Suprapubic skin (tissue), 4 donors: ENCODE results near the gene APLP2.

ENCODE experiments used
- EP300 ChIP-seq: sonication (generic); formaldehyde crosslinking; IDR thresholded peaks from one replicate; pipeline ENCODE4 v1.6.1; 2017; ENCODE audit warnings: antibody characterized with exemption
- POLR2AphosphoS5 ChIP-seq, 3 donors: sonication (generic); formaldehyde crosslinking; IDR thresholded peaks; one replicate each; pipeline ENCODE4 v1.6.1; 2017; ENCODE audit warnings: antibody characterized with exemption in 3 of 3
- TF ChIP-seq, protein P1 (sequence below), 2 donors: fragments of 200-600 bp in 1 of 2; fragments of 450-650 bp in 1 of 2; sonication (generic) in 1 of 2; IDR thresholded peaks; one replicate each; pipeline ENCODE4 v1.5.1; 2016 to 2019; ENCODE audit warnings: antibody characterized with exemption in 2 of 2, mild to moderate bottlenecking in 1 of 2, moderate library complexity in 1 of 2

DNA sequence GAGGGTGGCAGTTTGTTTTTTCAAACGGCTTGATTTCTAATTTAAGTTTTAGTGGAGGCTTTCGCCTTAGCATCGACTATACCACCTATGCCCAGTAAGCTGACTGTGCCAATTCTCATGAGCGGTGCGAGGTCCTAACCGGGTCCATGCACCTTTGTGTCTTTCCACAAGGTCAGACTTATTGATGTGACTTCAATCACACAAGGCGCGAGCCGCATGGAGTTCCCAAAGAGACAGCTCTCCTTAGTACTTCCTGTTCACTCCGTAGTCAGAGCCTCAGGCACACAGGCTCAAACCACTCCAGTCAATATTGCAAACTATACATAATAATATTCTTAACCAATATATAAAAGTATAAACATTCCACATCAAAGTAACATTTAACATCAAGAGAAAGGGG, 108.1 kb downstream of the APLP2 start:
- TF ChIP-seq POLR2AphosphoS5 (IDR thresholded peaks at IDR 0.05) (no peak), EP300 (no peak)
- TF ChIP-seq, protein P1, sequence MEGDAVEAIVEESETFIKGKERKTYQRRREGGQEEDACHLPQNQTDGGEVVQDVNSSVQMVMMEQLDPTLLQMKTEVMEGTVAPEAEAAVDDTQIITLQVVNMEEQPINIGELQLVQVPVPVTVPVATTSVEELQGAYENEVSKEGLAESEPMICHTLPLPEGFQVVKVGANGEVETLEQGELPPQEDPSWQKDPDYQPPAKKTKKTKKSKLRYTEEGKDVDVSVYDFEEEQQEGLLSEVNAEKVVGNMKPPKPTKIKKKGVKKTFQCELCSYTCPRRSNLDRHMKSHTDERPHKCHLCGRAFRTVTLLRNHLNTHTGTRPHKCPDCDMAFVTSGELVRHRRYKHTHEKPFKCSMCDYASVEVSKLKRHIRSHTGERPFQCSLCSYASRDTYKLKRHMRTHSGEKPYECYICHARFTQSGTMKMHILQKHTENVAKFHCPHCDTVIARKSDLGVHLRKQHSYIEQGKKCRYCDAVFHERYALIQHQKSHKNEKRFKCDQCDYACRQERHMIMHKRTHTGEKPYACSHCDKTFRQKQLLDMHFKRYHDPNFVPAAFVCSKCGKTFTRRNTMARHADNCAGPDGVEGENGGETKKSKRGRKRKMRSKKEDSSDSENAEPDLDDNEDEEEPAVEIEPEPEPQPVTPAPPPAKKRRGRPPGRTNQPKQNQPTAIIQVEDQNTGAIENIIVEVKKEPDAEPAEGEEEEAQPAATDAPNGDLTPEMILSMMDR (IDR thresholded peaks at IDR 0.05), result no peak
